GM21529 (cell line): ENCODE data around the gene GAB1.

Experiments
- ATAC-seq: cut with Tn5 transposase; IDR thresholded peaks from one replicate; pipeline ENCODE4 v1.9.1; 2021; ENCODE audit not compliant: unreplicated experiment

GAB1 gene

DNA sequence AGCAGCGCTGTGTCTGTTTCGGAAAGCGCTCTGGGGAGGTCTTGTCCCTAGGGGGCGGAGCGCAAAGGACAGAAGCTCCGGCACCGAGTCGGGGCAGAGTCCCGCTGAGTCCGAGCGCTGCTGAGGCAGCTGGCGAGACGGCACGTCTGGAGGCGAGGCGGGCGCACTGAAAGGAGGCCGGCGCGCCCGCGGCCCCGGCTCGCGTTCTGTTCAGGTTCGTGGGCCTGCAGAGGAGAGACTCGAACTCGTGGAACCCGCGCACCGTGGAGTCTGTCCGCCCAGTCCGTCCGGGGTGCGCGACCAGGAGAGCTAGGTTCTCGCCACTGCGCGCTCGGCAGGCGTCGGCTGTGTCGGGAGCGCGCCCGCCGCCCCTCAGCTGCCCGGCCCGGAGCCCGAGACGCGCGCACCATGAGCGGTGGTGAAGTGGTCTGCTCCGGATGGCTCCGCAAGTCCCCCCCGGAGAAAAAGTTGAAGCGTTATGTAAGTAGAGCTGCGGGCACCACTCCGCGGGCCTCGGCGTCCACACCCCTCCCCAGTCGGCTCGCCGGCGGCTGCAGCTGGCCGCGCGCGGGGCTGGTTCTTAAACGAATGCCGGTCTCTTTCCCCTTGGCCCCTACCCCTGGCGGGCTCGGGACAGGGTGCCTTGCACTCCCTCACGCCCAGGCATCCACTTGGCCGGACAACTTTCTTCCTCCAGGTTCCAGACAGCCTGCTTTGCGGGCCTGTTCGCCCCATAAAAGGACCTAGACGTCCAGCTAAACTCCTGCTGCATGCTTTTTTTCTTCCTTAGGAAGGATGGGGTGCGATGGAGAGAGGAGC lies at the start of gene GAB1:
TSS of gene GAB1 (plus strand) at position 96 of the 819 bp plus-strand sequence. CDS start at position 409, 313 bp downstream.
- peak; percentile 78 for ATAC-seq

DNA sequence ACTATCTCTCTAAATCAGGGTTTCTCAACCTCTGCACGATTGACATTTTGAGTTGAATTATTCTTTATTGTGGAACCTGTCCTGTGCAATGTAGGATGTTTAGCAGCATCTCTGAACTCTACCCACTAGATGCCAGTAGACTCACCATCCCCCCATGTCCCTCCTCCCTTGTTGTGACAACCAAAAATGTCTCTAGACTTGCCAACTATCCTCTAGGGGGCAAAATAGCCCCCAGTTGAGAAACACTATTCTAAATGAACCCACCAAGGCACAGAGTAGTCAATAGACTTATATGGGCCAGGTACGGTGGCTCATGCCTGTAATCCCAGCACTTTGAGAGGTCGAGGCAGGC lies 49.1 kb upstream of the GAB1 start:
- no peak for ATAC-seq

DNA sequence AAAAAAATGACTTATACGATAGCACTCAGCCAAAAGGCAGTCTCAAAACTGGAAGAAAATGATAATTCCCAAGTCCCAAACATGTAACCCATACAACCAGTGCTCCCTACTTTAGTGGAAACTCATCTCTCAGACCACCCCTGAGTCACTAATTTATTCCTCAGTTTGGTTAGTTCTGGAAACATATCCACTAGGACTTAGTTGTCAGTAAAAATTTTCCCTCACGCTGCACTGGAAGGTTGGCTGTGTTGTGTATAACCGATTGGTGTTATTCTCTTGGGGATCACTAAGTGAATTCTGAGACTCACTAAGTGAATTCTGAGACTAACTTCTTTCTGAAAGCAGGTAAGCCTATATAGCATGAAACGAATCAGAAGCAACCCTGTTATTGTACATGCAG lies 48.5 kb upstream of the GAB1 start:
- no peak for ATAC-seq

DNA sequence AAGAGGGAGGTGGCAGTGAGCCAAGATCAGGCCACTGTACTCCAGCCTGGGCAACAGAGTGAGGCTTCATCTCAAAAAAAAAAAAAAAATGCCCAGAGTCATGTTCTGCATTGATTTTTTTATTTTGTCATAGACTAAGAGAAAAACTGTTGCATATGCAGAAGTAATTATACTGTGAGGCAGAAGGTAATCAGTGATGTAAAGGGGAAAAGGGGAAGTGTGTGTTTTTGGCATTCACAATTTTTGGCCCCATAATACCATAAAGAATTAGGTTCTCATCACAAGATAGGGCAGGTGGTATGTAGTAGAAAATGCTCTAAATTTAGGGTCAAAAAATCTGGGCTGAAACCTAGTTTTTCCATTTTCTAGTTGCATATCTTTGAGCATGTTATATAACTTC lies 47.3 kb upstream of the GAB1 start:
- no peak for ATAC-seq

DNA sequence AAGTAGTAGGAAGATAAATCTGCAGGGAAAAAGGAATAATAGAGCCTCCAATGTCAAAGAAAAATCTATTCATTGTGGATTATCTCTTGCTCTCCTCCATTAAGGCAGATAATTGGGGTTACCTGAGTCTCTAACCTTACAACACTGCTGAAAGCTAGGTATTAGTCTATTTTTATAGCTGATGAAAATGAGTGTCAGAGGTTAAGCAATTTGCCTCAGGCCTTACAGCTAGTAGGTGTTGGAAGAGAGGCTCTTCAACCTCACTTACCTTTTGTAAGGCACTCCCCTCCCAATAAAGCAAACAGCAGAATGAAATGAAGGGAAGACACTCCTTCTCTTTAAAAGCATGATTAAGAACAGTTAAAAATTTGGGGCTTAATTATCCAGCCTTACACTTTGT lies 45.4 kb upstream of the GAB1 start:
- ATAC-seq: no peak

DNA sequence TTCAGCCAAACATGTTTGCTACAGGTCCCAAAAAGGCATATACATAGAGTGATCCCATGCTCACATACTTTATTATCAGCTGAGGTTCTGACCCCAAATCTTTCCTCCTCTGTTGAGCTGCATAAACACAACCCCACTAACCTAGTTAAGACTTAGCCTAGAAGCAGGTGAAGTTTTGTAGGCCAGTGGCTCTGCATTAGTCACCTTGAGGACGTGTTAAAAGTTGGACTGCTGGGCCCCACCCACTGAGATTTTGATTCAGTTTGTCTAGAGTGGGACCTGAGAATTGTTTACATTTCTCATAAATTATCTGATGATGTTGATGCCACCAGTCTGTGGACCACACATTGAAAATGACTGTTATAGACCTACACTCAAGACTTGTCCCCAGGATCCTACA lies 43.8 kb upstream of the GAB1 start:
- no peak for ATAC-seq

DNA sequence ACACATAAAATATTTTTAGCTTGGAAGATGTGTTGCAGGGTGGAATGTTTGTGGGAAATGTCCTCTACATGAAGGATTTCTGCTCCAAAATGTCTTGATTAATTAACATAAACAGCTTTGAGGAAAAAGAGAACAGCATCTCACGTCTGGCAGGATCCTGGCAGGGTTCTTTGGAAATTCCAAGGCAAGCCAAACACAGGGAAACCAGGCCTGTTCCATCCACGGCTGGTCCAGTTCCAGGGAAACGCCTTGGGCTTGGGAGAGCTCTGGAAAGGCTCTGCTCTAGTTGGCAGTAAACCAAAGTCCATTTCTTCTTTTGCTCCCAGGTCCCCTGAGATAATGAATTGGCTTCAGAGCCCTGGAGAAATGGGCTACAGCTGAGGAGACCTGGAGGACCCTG lies 42.4 kb upstream of the GAB1 start:
- ATAC-seq: no peak

DNA sequence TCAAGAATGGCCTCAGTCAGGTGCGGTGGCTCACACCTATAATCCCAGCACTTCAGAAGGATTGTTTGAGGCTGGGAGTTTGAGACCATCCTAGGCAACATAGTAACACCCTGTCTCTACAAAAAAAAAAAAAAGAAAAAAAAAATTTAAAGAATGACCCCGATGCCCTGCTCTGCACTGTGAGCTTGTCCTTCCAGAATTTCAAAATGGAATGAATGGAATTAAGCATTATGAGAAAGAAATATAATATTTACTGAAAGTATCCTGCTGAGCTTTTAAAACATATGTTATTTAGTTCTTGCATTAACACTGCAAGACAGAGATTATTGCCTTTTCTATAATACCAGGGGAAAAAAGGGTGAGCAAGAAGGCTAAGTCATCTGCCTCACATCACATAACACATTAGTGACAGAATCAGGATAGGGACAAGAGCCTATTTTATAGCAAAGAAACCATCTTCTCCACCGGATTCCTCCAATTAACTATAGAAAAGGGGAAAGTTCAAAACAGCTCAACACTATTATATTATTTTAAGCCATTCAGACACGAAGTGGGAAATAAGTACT lies 41.9 kb upstream of the GAB1 start:
- ATAC-seq: no peak

DNA sequence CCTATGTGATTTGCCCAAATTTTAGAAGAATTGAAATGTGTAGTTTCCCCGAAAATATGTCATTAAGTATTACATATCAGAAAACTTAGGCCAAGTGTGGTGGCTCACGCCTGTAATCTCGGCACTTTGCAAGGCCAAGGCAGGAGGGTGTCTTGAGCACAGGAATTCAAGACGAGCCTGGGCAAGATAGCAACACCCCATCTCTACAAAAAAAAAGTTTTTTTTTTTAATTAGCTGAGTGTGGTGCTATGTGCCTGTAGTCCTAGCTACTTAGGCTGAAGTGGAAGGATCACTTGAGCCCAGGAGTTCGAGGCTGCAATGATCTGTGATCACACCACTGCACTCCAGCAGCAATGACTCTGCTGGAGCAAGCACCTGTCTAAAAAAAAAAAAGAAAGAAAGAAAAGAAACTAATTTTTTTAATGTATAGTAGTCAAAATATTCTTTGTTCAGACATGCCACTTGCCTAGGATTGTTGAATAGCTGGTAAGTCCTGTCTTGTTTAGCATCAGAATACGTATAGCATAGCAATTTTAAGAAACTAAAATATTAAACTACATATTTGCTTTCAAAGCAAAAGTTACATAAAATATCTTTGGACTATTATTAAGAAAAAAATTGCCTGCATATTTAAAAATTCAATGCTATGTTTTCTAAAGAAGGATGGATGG lies 40.1 kb upstream of the GAB1 start:
- no peak for ATAC-seq

DNA sequence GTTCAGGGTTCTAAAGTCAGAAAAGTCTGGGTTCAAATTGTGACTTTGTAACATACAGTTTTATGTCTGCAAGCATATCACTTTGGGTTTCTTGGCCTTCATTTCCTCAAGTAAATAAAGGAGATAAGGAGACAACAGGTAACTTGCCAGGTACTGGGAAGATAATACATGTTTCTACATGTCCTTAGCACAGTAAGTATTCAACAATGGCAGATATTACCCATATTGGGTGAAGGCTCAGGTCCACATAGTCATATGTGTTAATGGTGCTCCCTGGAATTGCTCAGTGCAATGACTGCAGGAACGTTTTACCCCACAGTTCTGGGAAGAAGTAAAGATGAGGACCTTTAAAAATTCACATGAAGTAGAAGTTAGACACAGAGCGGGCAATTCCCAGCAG lies 35.8 kb upstream of the GAB1 start:
- no peak for ATAC-seq

DNA sequence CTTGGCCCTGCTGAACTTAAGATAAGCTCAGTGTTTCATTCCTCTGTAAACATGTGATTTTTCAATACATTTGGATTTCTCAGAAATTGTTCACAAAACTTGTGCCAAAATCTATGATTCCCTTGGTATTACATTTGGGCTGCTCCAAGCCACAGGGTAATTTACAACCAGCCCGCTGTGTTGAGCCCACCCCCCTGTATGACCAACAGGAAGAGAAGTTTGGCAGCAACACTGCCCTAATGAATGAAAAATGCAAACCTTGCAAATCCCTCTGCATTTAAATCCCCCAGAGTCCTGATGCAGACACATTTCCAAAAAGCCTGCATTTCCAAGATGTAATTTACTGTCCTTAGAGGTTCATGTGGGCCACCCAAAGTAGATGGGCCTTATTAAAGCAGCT lies 34.1 kb upstream of the GAB1 start:
- no peak for ATAC-seq

DNA sequence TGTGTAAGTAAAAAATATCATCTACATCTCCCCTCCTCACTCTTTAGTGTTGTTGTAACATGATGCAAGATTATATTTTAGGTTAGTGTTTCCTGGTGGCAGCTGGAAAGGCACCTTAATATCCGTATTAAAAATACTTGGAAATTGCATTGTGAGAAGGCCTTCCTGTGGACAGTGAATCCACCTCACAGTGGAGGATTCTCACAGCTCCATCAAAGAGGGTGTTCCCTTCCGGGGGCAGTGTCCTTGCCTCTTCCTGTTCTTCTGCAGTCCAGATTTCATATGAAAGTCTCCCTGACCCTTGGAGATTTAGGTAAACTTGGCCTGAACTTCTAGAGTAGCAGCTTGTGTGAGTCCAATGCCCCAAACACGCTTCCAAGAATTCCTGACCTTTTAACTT lies 29.9 kb upstream of the GAB1 start:
- ATAC-seq: no peak

DNA sequence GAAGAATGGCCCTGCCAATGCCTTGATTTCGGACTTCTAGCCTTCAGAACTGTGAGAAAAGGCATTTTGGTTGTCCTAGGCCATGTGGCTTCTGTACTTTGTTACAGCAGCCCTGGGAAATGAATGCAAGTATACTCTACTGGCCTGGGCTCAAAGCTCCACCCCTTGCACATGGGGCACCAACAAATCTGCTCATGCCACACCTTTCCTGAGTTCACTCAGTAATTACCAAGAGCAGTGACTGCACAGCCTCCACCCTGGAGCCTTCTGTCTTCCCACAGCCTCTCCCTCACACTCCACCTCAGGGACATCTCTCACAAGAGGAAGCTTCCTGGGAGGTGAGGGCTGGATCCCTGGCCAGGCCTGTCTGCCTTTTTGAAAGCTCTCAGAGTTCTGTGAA lies 29.1 kb upstream of the GAB1 start:
- no peak for ATAC-seq

DNA sequence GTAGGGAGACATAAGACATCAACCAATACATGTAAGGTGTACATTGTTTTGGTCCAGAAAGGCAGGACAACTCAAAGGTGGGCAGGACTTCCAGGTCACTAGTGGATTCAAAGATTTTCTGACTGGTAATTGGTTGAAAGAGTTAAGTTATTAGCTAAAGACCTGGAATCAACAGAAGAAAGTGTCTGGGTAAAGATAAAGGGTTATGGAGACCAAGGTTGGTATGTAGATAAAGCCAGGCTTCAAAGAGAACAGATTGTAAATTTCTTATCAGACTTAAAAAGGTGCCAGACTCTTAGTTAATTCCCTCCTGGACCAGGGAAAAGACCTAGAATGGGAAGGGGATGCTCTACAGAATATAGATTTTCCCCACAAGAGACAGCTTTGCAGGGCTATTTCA lies 28.3 kb upstream of the GAB1 start:
- ATAC-seq: no peak

DNA sequence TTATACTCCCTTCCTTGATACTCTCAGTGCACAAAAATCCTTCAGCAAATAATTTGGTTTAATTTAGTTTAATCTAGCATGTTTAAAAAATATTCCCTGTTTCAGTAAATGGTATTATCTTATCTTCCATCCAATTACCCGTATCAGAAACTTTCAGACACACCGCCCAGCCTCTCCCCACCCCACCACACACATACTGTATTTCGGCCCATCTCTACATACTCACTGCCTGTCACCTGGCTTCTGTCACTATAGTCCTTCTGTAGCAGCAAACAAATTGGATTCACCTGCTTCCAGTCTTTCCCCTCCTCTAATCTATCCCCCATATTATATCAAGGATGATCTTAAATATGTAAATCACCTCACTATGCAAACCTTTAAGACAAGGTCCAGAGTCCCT lies 24.8 kb upstream of the GAB1 start:
- ATAC-seq: no peak

DNA sequence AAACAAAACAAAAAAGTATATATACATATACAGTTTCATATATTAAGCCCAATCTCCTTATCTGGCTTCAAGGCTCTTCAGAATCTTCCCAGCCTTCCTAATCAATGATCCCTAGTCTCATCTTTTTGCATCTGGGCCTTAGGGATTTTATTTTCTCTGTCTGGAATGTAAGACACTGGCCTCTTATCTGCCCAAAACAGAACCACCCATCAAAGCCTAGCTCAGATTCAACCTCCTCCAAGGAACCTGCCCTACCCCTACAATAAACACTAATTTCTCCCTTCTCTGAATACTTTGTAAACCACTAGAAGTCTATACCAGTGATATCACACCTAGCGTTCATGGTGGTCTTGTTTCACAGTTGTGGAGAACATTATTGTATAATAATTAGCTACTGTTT lies 23.2 kb upstream of the GAB1 start:
- no peak for ATAC-seq

DNA sequence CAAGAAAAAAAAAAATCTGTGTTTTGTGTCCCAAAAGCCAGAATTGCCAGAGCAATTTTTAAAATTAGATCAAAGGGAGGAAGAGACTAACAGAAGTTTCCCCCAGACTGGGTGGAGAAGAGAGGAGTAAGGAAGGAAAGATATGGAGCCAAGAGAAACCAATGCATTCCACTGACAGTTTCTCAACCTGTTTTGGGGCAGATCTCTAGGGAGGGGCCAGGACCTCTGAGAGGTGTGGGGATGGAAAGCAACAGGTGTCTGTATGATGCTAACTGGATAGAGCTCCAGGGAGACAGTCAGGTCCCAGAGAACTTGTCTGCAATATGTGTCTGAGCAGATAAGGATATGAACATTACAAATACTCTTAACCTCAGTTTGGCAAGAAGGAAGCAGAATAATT lies 22.7 kb upstream of the GAB1 start:
- ATAC-seq: no peak

DNA sequence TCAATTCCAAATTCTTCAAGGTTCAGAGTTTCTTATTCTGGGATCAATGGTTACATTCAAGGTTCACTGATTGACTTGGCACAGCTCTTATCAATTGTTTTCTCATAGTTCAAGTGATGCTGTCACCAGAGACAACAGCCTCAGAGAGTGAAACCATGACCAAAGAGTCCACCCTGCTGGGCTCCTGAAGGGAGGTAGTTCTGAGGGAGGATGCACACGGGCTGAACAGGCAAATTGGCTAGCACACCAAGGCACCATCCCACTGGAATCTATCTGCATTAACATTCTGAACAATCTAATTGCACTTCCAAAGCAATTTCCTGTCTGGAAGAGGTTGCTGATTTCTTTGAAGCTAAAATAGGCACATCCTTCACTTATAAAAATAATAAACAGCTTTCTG lies 16.6 kb upstream of the GAB1 start:
- ATAC-seq: no peak

DNA sequence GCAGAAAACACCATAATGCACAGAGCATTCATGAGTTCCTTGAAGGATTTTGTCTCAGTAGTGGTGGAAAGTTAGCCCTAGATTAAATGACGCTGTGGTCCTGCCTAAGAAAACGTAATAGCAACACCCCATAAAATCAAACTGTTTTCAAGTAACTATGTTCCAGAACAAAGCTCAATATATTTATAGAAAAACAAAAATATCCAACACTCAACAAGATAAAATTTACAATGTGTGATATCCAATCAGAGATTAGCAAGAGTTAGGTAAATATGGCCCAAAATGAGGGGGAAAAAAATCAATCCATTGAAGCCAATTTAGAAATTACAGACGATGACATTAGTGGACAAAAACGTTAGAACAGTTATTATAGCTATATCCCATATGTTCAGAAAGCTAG lies 9.9 kb upstream of the GAB1 start:
- ATAC-seq: no peak

DNA sequence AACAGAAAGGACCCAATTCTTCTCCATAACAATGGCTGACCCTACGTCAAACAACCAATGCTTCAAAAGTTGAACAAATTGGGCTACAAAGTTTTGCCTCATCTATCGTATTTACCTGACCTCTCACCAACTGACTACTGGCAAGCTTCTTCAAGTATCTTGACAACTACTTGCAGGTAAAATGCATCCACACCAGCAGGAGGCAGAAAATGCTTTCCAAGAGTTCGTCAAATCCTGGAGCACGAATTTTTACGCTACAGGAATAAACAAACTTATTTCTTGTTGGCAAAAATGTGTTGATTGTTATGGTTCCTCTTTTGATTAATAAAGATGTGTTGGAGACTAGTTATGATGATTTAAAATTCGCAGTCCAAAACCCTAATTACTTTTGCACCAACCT lies 6.7 kb upstream of the GAB1 start:
- ATAC-seq: no peak

DNA sequence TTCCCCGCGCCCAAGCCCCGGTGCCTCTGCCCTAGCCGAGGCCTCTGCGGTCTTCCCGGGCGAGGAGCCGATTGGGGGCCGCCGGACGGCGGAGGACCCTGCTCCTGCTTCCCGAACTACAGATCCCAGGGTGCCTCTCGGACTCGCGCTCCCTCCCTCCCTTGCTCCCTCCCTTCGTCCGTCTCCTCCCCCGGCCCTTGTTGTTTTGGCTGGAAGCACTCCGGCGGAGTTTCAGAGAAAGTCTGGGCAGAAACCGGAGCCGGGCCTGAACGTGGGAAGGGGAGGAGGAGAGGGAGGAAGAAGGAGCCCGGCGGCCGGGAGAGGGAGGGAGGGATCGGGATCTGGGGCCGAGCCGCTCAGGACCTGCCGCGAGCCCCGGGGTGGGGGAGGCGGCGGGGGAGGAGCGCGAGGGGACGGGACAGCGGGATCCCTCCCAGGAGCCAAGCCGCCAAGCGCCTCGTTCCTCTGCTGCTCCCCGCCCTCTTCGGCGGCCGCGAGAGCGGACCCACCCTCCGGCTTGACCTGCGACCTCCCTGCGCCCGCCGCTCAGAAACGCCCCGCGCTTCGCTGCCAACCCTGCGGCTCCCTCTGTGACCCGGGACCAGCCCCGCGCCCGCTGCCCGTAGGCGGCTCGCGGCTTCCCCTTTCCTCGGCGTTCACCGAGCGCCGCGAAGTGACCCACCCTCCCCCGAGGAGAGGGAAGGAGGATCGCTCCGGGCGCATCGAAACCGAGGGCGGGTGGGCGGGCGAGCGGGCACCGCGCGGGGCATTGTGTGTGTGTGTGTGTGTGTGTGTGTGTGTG lies 496 bp upstream of the GAB1 start:
- peak; percentile 49 for ATAC-seq
